ENCODE measurements around the gene SCGB1C2. TPM values are rescaled to one million over a fixed set of nuclear protein-coding genes. Genes with fewer than 3 reads are reported as not detected.

The SCGB1C2 gene
- total and polyA plus RNA-seq, 2 donors (not counting 3 experiments of a cell fraction or from before 2014, with no cell fraction given), result not detected

DNA sequence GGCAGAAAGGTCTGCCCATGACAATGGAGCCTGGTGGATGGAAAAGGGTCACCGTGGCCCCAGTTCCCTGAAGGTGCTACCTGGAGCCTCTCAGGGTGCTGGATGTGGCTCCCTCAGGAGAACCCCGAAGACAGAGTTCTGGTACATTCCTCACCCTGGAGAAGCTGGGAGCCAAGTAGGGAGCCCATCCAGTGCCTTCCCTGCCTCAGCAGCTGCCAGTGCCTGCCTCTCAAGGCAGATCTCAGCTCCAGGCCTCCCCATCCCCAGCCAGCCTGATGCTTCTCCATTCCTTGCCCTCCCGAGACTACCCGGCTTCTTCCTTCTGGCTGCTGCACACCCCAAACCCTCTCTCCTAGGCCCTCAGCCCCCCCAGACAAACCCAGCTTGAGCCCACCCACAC lies 20.5 kb downstream of the SCGB1C2 start:
- ChIA-PET CTCF (interaction anchor here (1.2 to 1.4 kb wide), 2 partner anchors 8 to 11 kb away, joined by 3 to 5 read pairs; no protein-coding TSS in a partner anchor), POLR2A (no interaction called here)
- H3K4me1 ChIP-seq (ENCODE audit: control insufficient read depth, extremely low read depth, insufficient read depth, low read length), result peaks cover 3% of the 10 kb centered on the region
- H3K9ac ChIP-seq (replicated peaks; ENCODE audit: extremely low read depth, insufficient read depth, low read length), result no peak overlapping the region
- no peak overlapping the region for H3K4me3 ChIP-seq (replicated peaks in 1 of 3; ENCODE audit: insufficient read depth in 1 of 3, low read depth in 1 of 3, low read length in 3 of 3)
- H3K36me3 ChIP-seq (ENCODE audit: control insufficient read depth in 2 of 2, extremely low read depth in 1 of 2, insufficient read depth in 2 of 2, low read length in 2 of 2), result no peaks in the 10 kb centered on the region
- TF ChIP-seq POLR2A (IDR thresholded peaks at IDR 0.05; ENCODE audit: low read depth, low read length), result no peak
- TF ChIP-seq FOS (IDR thresholded peaks at IDR 0.05; ENCODE audit: borderline replicate concordance, insufficient read depth, low read length), result no peak
- TF ChIP-seq, protein P1, sequence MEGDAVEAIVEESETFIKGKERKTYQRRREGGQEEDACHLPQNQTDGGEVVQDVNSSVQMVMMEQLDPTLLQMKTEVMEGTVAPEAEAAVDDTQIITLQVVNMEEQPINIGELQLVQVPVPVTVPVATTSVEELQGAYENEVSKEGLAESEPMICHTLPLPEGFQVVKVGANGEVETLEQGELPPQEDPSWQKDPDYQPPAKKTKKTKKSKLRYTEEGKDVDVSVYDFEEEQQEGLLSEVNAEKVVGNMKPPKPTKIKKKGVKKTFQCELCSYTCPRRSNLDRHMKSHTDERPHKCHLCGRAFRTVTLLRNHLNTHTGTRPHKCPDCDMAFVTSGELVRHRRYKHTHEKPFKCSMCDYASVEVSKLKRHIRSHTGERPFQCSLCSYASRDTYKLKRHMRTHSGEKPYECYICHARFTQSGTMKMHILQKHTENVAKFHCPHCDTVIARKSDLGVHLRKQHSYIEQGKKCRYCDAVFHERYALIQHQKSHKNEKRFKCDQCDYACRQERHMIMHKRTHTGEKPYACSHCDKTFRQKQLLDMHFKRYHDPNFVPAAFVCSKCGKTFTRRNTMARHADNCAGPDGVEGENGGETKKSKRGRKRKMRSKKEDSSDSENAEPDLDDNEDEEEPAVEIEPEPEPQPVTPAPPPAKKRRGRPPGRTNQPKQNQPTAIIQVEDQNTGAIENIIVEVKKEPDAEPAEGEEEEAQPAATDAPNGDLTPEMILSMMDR (IDR thresholded peaks at IDR 0.05; ENCODE audit: extremely low read depth in 1 of 2, insufficient read depth in 1 of 2, low read depth in 1 of 2, low read length in 2 of 2), result no peak
- no peak for TF ChIP-seq GATA2 (IDR thresholded peaks at IDR 0.05; ENCODE audit: insufficient read depth, insufficient read length, low read depth, low read length)
- no peak for TF ChIP-seq JUN (IDR thresholded peaks at IDR 0.05; ENCODE audit: borderline replicate concordance, insufficient read depth, insufficient read length, low read depth)
- no peak for TF ChIP-seq EZH2 (IDR thresholded peaks at IDR 0.05; ENCODE audit: borderline replicate concordance, low read depth, low read length, severe bottlenecking)
- TF ChIP-seq, protein P2, sequence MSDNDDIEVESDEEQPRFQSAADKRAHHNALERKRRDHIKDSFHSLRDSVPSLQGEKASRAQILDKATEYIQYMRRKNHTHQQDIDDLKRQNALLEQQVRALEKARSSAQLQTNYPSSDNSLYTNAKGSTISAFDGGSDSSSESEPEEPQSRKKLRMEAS (IDR thresholded peaks at IDR 0.05; ENCODE audit: insufficient read depth, insufficient read length), result no peak
- no peak for TF ChIP-seq POLR2AphosphoS5 (IDR thresholded peaks at IDR 0.05; ENCODE audit: insufficient read depth, low read depth, low read length)
- no peak for TF ChIP-seq MYC (IDR thresholded peaks at IDR 0.05; ENCODE audit: low read depth, low read length)
- H4K20me1 ChIP-seq (replicated peaks; ENCODE audit: control insufficient read depth, extremely low read depth, insufficient read depth, low read length), result no peaks in the 10 kb centered on the region
- BruUV-seq (replicated peaks), result no TSS peak
- H3K27me3 ChIP-seq (ENCODE audit: control insufficient read depth in 2 of 2, insufficient read depth in 2 of 2, low read length in 2 of 2), result no peaks in the 10 kb centered on the region
- H3K79me2 ChIP-seq (ENCODE audit: control insufficient read depth, insufficient read depth, low read length), result no peaks in the 10 kb centered on the region
- H3K9me1 ChIP-seq (replicated peaks; ENCODE audit: control insufficient read depth, extremely low read depth, insufficient read depth, low read length), result no peaks in the 10 kb centered on the region
- FAIRE-seq (no peak), DNase-seq (ENCODE audit: low read depth, low spot score) (no peak)
- no peak overlapping the region for H3K27ac ChIP-seq (ENCODE audit: insufficient read depth, low read depth, low read length)
- intact Hi-C loops (cut with micrococcal nuclease), result no loop called here
- H3K9me3 ChIP-seq (replicated peaks; ENCODE audit: control insufficient read depth, insufficient read depth, low read length), result no peaks in the 10 kb centered on the region
- dilution Hi-C loops (cut with MboI; ENCODE audit: extremely low pct_ligation_motif_present, low sequenced_read_pairs), result no loop called here
- H3K4me2 ChIP-seq (ENCODE audit: insufficient read depth, low read length), result no peak overlapping the region
- no peak overlapping the region for H2AFZ ChIP-seq (ENCODE audit: low read depth, low read length)
